ENCODE measurements around the gene PHACTR2.
"Not testable (repeated sequence)": the region's sequence is repeated elsewhere in the genome, so short reads cannot be mapped to it uniquely, and the experiment has no call there.

The PHACTR2 gene

DNA sequence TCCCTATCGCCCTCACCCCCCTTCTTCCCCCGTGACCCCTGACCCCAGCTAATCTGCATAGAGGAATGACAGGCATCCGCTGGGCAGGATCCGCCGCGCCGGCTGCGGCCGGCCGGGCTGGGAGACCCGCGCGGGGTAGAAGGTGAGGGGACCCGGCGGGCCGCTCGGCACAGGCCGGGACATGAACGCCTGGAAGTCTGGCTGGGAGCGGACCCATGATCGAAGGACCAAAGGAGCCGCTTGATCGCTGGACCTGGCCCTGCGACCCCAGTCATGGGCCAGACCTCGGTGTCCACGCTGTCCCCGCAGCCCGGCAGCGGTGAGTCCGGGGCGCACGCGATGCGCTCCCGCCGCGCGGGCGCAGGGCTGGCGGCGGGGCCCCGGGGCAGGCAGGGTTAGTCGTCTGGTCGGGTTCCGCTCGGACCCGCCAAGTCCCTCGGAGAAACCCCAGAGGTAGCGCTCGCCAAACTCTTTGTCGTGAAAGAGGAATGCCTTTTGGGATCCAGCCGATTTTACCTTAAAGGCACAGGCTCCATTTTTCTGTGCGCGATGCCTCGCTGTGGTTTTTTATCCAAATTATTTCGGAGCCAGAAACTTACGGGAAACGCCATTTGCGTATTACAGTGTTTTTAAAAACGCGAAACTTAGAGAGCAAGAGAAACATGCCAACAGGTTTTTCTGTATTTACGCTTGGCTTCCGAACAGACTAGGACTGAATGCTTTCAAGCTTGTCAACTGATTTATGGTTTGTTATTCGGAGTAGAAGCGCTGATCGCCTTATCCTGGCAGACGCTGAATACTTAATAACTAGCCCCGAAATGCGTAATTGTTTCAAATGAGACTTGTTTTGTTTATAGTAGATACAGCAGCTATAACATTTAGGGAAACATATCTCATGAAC, at the start of gene PHACTR2:
Gene PHACTR2, plus strand, starts transcription at position 75 of the 901 bp plus-strand sequence. Its CDS starts 199 bp downstream, at position 274.
- DNase-seq: peak; percentile 76

DNA sequence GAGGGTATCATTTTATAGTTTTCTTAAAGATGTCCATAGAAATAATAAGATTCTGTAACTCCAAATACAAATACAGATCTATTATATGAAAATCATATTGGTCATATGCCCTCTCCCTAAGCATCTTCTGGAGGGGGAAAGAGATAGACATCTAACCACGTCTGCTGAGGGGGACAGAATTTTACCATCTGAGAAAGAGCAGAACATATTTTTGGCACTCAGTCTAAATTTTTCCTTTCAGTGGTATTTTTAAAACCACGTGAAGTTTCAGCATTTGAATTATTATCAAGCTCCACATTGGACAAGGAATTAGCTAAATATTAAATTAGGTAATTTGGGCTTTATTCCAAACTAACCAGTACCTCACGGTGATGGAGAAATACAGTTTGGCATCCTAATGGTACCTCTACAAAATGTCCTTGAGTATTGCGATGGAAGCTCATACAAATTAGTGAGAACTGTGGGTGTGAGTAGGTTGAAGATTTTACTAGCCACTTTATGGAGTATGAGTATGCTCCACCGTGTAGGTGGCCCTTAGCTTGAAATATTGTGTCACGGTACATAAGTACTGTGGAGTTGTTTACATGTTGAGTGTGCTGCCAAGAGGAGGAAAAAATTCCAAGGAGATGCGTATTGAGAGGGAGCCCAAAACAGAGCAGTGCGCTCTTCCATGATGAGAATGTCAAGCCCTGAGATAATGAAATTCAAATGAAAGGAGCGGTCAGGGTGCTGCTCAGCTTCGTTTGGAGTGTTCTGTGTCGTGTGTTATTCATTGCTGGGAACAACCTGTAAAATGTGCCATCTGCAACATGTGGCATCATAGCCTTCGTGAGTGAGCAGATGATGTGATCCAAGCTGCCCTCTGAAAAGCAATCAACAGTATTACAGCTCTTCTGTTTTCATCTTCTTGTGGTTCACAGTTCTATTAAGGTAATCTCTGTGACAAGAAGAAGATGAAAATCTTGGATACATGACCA, 48.4 kb upstream of the PHACTR2 start:
- DNase-seq: no peak

GRCh38 chr6:143631196-143631595, 46.6 kb upstream of the PHACTR2 start:
- not testable (repeated sequence) for DNase-seq

DNA sequence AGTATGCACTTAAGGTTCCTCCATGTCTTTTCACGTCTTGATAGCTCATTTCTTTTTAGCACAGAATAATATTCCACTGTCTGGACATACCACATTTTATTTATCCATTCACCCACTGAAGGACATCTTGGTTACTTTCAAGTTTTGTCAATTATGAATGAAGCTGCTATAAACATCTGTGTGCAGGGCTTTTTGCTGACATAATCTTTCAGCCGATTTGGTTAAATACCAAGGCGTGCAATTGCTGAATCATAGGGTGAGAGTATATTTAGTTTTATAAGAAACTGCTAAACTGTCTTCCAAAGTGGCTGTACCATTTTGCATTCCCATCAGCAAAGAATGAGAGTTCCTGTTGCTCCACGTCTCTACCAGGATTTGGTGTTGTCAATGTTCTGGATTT, 44.9 kb upstream of the PHACTR2 start:
- no peak for DNase-seq

DNA sequence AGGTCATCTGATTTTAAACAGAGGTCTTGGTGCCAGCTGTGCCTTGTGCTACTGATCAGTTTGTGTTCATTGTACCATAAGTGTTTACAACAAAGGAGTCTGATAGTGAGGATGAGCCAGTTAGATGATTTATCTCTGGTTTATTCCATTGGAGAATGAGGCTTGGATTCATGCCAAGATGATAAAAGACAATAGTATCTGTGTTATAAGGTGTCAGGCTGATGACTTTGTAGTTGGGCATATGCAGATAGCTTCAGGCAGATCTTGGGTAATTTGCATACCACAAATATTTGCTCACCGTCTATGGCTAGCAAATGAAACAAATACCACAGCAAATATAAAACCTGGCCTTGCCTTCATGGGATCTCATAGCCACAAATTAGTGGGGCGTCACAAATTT, 43.3 kb upstream of the PHACTR2 start:
- no peak for DNase-seq

- DNase-seq: no peak
These were observed 40.1 kb upstream of the PHACTR2 start for GRCh38 chr6:143637691-143638090.

DNA sequence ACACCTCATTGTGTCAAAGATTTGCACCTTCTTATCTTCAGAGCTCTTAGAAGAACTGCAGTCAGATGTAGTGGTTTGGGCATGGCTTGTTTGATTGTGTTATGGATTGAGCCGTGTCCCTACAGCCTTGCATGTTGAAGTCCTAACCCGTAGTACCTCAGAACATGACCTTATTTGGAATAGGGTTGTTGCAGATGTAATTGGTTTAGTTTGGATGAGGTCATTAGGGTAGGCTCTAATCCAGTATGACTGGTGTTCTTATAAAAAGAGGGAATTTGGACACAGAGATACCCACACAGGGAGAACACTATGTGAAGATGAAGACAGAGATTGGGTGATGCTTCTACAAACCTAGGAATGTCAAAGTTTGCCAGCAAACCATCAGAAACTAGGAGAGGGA, 35.4 kb upstream of the PHACTR2 start:
- DNase-seq: no peak

DNA sequence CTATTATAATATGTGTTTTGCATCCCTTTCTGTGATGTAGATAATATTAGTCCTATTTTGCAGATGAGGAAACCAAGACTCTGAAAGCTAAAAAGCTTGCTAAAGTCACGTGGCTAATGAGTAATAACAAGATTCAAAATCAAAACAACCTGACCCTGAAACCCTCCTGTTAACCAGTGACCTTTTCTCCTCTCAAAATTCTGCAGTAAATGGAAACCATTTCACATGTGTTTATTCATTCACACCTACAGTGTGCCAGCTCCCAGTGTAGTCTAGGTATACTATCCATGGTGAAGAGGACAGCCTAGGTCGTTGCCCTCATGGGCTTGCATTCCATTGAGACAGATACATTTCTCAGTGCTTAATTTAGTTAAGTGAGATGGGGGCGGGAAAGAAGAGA, 30.6 kb upstream of the PHACTR2 start:
- no peak for DNase-seq

GRCh38 chr6:143647732-143648131, 30.0 kb upstream of the PHACTR2 start:
- DNase-seq: no peak

DNA sequence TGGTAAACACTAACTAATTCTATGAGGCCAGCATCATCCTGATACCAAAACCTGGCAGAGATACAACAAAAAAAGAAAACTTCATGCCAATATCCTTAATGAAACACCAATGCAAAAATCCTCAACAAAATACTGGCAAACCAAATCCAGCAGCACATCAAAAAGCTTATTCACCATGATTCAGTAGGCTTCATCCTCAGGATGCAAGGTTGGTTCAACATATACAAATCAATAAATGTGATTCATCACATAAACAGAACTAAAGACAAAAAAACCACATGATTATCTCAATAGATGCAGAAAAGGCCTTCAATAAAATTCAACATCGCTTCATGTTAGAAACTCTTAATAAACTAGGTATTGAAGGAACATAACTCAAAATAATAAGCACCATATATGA, 28.4 kb upstream of the PHACTR2 start:
- DNase-seq: not testable (repeated sequence)

- not testable (repeated sequence) for DNase-seq
These were observed 26.4 kb upstream of the PHACTR2 start for GRCh38 chr6:143651328-143651727.

DNA sequence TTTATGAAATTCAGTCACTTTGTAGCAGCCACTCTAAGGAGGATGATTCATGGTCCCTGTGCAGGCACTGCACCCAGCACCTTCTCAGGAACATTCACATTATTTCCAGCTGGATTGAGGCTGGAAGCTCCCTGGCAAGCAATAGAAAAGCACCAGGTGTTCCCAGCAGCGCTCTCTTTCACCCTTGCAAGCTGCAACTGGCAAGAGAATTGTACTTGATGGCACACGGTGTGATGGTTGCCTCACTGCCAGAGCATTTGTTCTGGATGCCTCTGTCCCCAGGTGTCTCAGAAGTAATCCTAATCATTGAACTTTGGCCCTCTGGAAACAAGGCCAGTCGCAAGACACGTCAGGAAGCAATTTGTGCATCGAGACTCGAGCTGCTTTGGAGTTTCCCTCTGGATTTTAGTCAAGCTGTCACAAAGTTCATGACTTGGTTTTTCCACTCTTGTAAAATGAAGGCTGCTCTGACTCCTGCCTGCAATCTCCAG, 24.9 kb upstream of the PHACTR2 start:
- no peak for DNase-seq

GRCh38 chr6:143655541-143655940, 22.2 kb upstream of the PHACTR2 start:
- DNase-seq: no peak

GRCh38 chr6:143656026-143656425, 21.7 kb upstream of the PHACTR2 start:
- no peak for DNase-seq

DNA sequence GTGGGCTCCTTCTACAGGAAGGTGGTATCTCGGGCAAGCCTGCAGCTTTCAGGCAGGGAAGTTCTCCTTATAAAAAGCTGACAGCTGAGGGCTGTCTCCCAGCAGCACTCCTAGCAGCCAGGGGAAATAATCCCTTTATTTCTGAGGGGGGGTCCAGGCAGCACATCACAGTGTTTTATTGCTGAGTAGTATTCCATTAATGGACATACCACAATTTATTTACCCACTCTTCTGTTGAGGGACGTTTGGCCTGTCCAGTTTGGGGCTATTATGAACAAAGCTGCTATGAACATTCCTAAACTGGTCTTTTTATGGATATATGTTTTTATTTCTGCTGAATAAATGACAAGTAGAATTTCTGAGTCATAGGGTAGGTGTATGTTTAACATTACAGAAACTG, 20.0 kb upstream of the PHACTR2 start:
- DNase-seq: no peak

- not testable (repeated sequence) for DNase-seq
These were observed 17.6 kb upstream of the PHACTR2 start for GRCh38 chr6:143660170-143660569.

DNA sequence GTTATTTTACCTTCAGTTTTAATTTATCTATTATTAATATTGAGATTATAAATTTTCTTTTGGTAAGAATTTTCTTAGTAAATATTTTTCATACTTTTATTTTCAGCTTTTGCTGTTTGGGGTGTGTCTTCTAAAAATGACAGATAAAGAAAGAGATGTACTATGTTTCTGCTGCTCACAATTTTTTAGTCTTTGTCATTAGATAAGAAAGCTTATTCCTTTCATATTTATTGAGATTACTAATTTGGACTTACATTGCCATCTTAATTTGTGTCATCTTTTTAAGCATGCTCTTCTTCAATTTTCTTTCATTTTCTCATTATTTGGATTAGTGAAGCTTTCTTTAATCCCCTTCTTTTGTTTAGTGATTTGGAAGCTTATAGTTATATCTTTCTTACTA, 13.6 kb upstream of the PHACTR2 start:
- DNase-seq: no peak

GRCh38 chr6:143666007-143666406, 11.8 kb upstream of the PHACTR2 start:
- DNase-seq: not testable (repeated sequence)

- not testable (repeated sequence) for DNase-seq
These were observed 8.3 kb upstream of the PHACTR2 start for GRCh38 chr6:143669483-143669882.

- DNase-seq: no peak
These were observed 4.1 kb upstream of the PHACTR2 start for GRCh38 chr6:143673669-143674068.

DNA sequence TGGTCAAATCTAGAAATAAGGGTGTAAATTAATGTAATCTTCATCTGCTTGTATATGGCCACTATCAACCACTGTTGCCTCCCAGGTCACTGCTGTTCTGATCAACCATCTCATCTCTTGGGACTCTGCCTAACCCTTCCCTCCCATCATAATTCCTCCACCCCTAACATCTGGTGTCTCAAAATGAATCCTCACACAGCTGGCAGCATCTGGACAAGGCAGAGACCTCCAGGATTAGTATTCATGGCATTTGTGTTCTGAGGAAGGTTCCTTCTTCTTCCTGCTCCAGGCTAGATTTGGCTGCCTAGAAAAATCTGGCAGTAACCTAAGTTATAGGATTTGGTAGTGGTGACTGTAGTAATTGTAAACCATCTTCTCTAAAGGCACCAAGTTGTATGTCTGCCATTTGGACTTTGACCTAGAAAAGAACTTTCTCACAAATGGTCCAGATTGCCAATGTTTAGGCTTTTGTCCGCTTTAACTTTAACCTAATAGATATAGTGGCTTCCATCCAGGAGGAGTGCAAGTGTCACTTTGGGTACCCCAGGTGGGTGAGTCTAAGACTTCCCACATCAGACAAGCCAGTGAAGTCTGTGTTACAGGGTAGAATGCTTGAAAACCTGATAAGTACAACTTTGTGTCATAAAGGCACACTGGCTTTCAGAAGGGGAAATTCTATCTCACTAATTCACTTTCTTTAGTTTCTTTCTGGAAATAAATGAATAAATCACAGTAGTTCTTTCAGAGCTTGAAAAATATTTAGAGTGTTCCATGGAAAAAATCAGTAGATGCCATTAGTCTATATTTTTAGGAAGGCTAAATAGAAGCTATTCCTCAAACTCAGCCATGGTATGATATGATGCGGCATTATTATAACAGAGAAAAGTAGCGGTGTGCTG, 3.0 kb upstream of the PHACTR2 start:
- no peak for DNase-seq

DNA sequence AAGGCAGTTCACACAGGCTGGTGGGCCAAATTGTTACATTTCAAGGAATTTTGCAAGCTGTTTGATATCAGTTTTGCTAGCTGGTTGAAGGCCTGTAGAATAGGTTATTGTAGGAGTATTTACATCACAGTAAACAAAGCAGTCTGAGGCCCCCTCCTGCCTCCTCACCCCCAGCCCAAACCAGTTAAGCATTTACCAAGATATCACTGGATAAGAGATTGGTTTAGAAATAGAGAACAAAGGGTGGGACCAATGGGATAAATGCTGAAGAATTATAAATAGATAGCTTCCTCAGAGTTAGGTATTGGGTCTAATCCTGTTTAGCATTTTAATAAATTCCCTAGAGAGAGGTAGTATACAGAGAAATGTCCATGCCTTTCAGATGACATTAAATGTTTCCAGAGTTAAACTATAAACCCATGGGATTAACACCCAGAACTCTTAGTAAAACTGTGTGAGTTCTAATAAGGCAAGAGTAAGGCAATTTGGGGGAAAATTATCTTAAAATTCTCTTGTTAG, 2.3 kb upstream of the PHACTR2 start:
- no peak for DNase-seq

Data from activated CD8-positive, alpha-beta memory T cell treated with anti-CD3 and anti-CD28 coated beads for 24 hours (primary cell).